ENCODE results near the gene DYNC1I1. TPM values are rescaled to one million over a fixed set of nuclear protein-coding genes. Genes with fewer than 3 reads are reported as not detected.

Gene DYNC1I1
- total and polyA plus RNA-seq, 2 donors (not counting 3 experiments of a cell fraction or from before 2014, with no cell fraction given): 1.8 to 3.6 TPM

- CTCF ChIA-PET: interaction anchor here (1.2 to 1.5 kb wide), 3 partner anchors 10 to 1076 kb away, joined by 3 to 5 read pairs (median 3); no protein-coding TSS in a partner anchor
Measured at GRCh38 chr7:95951997-95952795, 179.8 kb downstream of the DYNC1I1 start.

More at GRCh38 chr7:95951997-95952795, 179.8 kb downstream of the DYNC1I1 start:
- POLR2A ChIA-PET: no interaction called here
- H3K27me3 ChIP-seq (ENCODE audit: control insufficient read depth in 2 of 2, insufficient read depth in 2 of 2, low read length in 2 of 2): peaks cover 5 to 7% of the 10 kb centered on the region in 2 experiments
- intact Hi-C loops (cut with micrococcal nuclease): no loop called here
- DNase-seq (ENCODE audit: low read depth, low spot score) (no peak), FAIRE-seq (no peak)
- no TSS peak for BruUV-seq (replicated peaks)
- no peak overlapping the region for H3K4me3 ChIP-seq (replicated peaks in 1 of 3; ENCODE audit: insufficient read depth in 1 of 3, low read depth in 1 of 3, low read length in 3 of 3)
- H3K4me2 ChIP-seq (ENCODE audit: insufficient read depth, low read length): no peak overlapping the region
- no peak overlapping the region for H3K9ac ChIP-seq (replicated peaks; ENCODE audit: extremely low read depth, insufficient read depth, low read length)
- H3K9me3 ChIP-seq (replicated peaks; ENCODE audit: control insufficient read depth, insufficient read depth, low read length): no peaks in the 10 kb centered on the region
- H3K79me2 ChIP-seq (ENCODE audit: control insufficient read depth, insufficient read depth, low read length): no peaks in the 10 kb centered on the region
- TF ChIP-seq MYC (IDR thresholded peaks at IDR 0.05; ENCODE audit: low read depth, low read length) (no peak), MAX (IDR thresholded peaks at IDR 0.05; ENCODE audit: insufficient read depth, insufficient read length) (no peak), JUN (IDR thresholded peaks at IDR 0.05; ENCODE audit: borderline replicate concordance, insufficient read depth, insufficient read length, low read depth) (no peak), GATA2 (IDR thresholded peaks at IDR 0.05; ENCODE audit: insufficient read depth, insufficient read length, low read depth, low read length) (no peak)
- TF ChIP-seq, protein P1, sequence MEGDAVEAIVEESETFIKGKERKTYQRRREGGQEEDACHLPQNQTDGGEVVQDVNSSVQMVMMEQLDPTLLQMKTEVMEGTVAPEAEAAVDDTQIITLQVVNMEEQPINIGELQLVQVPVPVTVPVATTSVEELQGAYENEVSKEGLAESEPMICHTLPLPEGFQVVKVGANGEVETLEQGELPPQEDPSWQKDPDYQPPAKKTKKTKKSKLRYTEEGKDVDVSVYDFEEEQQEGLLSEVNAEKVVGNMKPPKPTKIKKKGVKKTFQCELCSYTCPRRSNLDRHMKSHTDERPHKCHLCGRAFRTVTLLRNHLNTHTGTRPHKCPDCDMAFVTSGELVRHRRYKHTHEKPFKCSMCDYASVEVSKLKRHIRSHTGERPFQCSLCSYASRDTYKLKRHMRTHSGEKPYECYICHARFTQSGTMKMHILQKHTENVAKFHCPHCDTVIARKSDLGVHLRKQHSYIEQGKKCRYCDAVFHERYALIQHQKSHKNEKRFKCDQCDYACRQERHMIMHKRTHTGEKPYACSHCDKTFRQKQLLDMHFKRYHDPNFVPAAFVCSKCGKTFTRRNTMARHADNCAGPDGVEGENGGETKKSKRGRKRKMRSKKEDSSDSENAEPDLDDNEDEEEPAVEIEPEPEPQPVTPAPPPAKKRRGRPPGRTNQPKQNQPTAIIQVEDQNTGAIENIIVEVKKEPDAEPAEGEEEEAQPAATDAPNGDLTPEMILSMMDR (IDR thresholded peaks at IDR 0.05; ENCODE audit: extremely low read depth in 1 of 2, insufficient read depth in 1 of 2, low read depth in 1 of 2, low read length in 2 of 2): no peak
- dilution Hi-C loops (cut with MboI; ENCODE audit: extremely low pct_ligation_motif_present, low sequenced_read_pairs): no loop called here
- no peaks in the 10 kb centered on the region for H3K4me1 ChIP-seq (ENCODE audit: control insufficient read depth, extremely low read depth, insufficient read depth, low read length)
- H4K20me1 ChIP-seq (replicated peaks; ENCODE audit: control insufficient read depth, extremely low read depth, insufficient read depth, low read length): no peaks in the 10 kb centered on the region
- no peaks in the 10 kb centered on the region for H3K9me1 ChIP-seq (replicated peaks; ENCODE audit: control insufficient read depth, extremely low read depth, insufficient read depth, low read length)
- no peaks in the 10 kb centered on the region for H3K36me3 ChIP-seq (ENCODE audit: control insufficient read depth in 2 of 2, extremely low read depth in 1 of 2, insufficient read depth in 2 of 2, low read length in 2 of 2)
- no peak overlapping the region for H2AFZ ChIP-seq (ENCODE audit: low read depth, low read length)
- H3K27ac ChIP-seq (ENCODE audit: insufficient read depth, low read depth, low read length): no peak overlapping the region
